H9 (cell line): Measurements from ENCODE around the gene RNU6-9. TPM values are rescaled to one million over a fixed set of nuclear protein-coding genes. Genes with fewer than 3 reads are reported as not detected.
A peak's percentile ranks its signal among the peaks of the same experiment; 100 is the strongest.

ENCODE experiments used
- DNase-seq: peaks from one replicate; pipeline ENCODE4 v3.0.0-alpha.2; 2017
- H2AFZ ChIP-seq: one replicate; pipeline ENCODE4 v1.6.1; 2013; ENCODE audit warnings: mild to moderate bottlenecking, low read length, control low read depth, moderate library complexity
- H2AK5ac ChIP-seq: 2 replicates; pipeline ENCODE4 v1.6.1; 2013; ENCODE audit warnings: low read length, control low read depth, mixed read lengths; ENCODE audit not compliant: insufficient read length
- H2BK120ac ChIP-seq: one replicate; pipeline ENCODE4 v1.6.1; 2013; ENCODE audit warnings: low read depth, mild to moderate bottlenecking, low read length, control low read depth, inconsistent platforms; ENCODE audit not compliant: poor library complexity, severe bottlenecking
- H2BK12ac ChIP-seq: 2 replicates; pipeline ENCODE4 v1.6.1; 2013; ENCODE audit warnings: low read length, control low read depth, mixed read lengths, low read depth; ENCODE audit not compliant: insufficient read length
- H2BK15ac ChIP-seq: 2 replicates; pipeline ENCODE4 v1.6.1; 2013; ENCODE audit warnings: low read depth, low read length, control low read depth
- H2BK20ac ChIP-seq: one replicate; pipeline ENCODE4 v1.6.1; 2013; ENCODE audit warnings: low read depth, mild to moderate bottlenecking, low read length, control low read depth, inconsistent platforms; ENCODE audit not compliant: poor library complexity, severe bottlenecking
- H2BK5ac ChIP-seq: 2 replicates; pipeline ENCODE4 v1.6.1; 2013; ENCODE audit warnings: low read length, control low read depth, mixed read lengths; ENCODE audit not compliant: insufficient read length
- H3K14ac ChIP-seq: 2 replicates; pipeline ENCODE4 v1.6.1; 2013; ENCODE audit warnings: low read length, control low read depth; ENCODE audit not compliant: insufficient read depth
- H3K18ac ChIP-seq: 2 replicates; pipeline ENCODE4 v1.6.1; 2013; ENCODE audit warnings: low read depth, mild to moderate bottlenecking, mixed read lengths, low read length, control low read depth; ENCODE audit not compliant: insufficient read length
- H3K23ac ChIP-seq: 2 replicates; pipeline ENCODE4 v1.6.1; 2013; ENCODE audit warnings: low read length, control low read depth, mixed read lengths, low read depth; ENCODE audit not compliant: insufficient read length
- H3K23me2 ChIP-seq: 2 replicates; pipeline ENCODE4 v1.6.1; 2013; ENCODE audit warnings: low read depth, mild to moderate bottlenecking, mixed read lengths, low read length, control low read depth; ENCODE audit not compliant: insufficient read length, poor library complexity, severe bottlenecking
- H3K27ac ChIP-seq: 2 replicates; pipeline ENCODE4 v1.5.1; 2013; ENCODE audit warnings: low read length, control low read depth, mixed read lengths, low read depth; ENCODE audit not compliant: insufficient read length
- H3K27me3 ChIP-seq: 2 replicates; pipeline ENCODE4 v1.6.1; 2013; ENCODE audit warnings: low read length, control low read depth, inconsistent platforms; ENCODE audit not compliant: insufficient read depth
- H3K4ac ChIP-seq: 2 replicates; pipeline ENCODE4 v1.6.1; 2013; ENCODE audit warnings: low read depth, mild to moderate bottlenecking, control low read depth, inconsistent platforms, low read length, moderate library complexity
- H3K4me1 ChIP-seq: 2 replicates; pipeline ENCODE4 v1.6.1; 2013; ENCODE audit warnings: low read length, control low read depth, inconsistent platforms; ENCODE audit not compliant: insufficient read depth
- H3K4me2 ChIP-seq: 2 replicates; pipeline ENCODE4 v1.6.1; 2013; ENCODE audit warnings: low read length, control low read depth, mixed read lengths; ENCODE audit not compliant: insufficient read length, insufficient read depth
- H3K56ac ChIP-seq: 2 replicates; pipeline ENCODE4 v1.6.1; 2013; ENCODE audit warnings: low read depth, mild to moderate bottlenecking, mixed read lengths, low read length, control low read depth; ENCODE audit not compliant: insufficient read length
- H3K79me1 ChIP-seq: 2 replicates; pipeline ENCODE4 v1.6.1; 2013; ENCODE audit warnings: low read depth, mild to moderate bottlenecking, moderate library complexity, low read length, control low read depth, inconsistent platforms; ENCODE audit not compliant: insufficient read depth, poor library complexity, severe bottlenecking
- H3K79me2 ChIP-seq: 2 replicates; pipeline ENCODE4 v1.6.1; 2013; ENCODE audit warnings: low read length, control low read depth, inconsistent platforms; ENCODE audit not compliant: insufficient read depth
- H3K9ac ChIP-seq: 2 replicates; pipeline ENCODE4 v1.6.1; 2013; ENCODE audit warnings: low read length, control low read depth, mixed read lengths; ENCODE audit not compliant: insufficient read length; ENCODE audit errors: extremely low read depth
- H3K9me3 ChIP-seq: one replicate; pipeline ENCODE4 v1.6.1; 2013; ENCODE audit warnings: low read depth, low read length, inconsistent platforms; ENCODE audit not compliant: control insufficient read depth
- H3T11ph ChIP-seq: one replicate; pipeline ENCODE4 v1.6.1; 2013; ENCODE audit warnings: mild to moderate bottlenecking, low read length, control low read depth, inconsistent platforms
- H4K20me1 ChIP-seq: one replicate; pipeline ENCODE4 v1.6.1; 2013; ENCODE audit not compliant: control insufficient read depth, insufficient read length, insufficient read depth
- H4K5ac ChIP-seq: 2 replicates; pipeline ENCODE4 v1.6.1; 2013; ENCODE audit warnings: low read depth, mild to moderate bottlenecking, mixed read lengths, low read length, control low read depth; ENCODE audit not compliant: insufficient read length
- H4K8ac ChIP-seq: replicated peaks from 2 replicates; pipeline ENCODE4 v1.6.1; 2013; ENCODE audit warnings: low read length, control low read depth, mixed read lengths, low read depth; ENCODE audit not compliant: insufficient read length
- H4K91ac ChIP-seq: 2 replicates; pipeline ENCODE4 v1.6.1; 2013; ENCODE audit warnings: low read depth, mild to moderate bottlenecking, moderate library complexity, mixed read lengths, low read length, control low read depth; ENCODE audit not compliant: insufficient read length
- H3K27ac Mint-ChIP-seq, 3 experiments: 2 replicates in 2 of 3; 3 replicates in 1 of 3; pipeline ENCODE4 v1.8.0; 2020 to 2021; ENCODE audit warnings: mixed read lengths in 3 of 3, mild to moderate bottlenecking in 1 of 3, moderate library complexity in 1 of 3
- H3K27me3 Mint-ChIP-seq: 2 replicates; pipeline ENCODE4 v1.8.0; 2021; ENCODE audit warnings: low read depth, mild to moderate bottlenecking, moderate library complexity, mixed read lengths
- H3K36me3 Mint-ChIP-seq, 3 experiments: 2 replicates in 2 of 3; 3 replicates in 1 of 3; pipeline ENCODE4 v1.8.0; 2020 to 2021; ENCODE audit warnings: low read depth in 3 of 3, mixed read lengths in 3 of 3; ENCODE audit not compliant: insufficient read depth in 1 of 3
- H3K4me1 Mint-ChIP-seq, 2 experiments: 2 replicates each; pipeline ENCODE4 v1.8.0; 2020; ENCODE audit warnings: mixed read lengths in 2 of 2
- H3K4me3 Mint-ChIP-seq, 2 experiments: 2 replicates in 1 of 2; 3 replicates in 1 of 2; pipeline ENCODE4 v1.8.0; 2020 to 2021; ENCODE audit warnings: mild to moderate bottlenecking in 2 of 2, mixed read lengths in 2 of 2, moderate library complexity in 1 of 2
- H3K9me3 Mint-ChIP-seq, 2 experiments: 2 replicates in 1 of 2; 3 replicates in 1 of 2; pipeline ENCODE4 v1.8.0; 2020; ENCODE audit warnings: mild to moderate bottlenecking in 2 of 2, mixed read lengths in 2 of 2, moderate library complexity in 1 of 2
- CTCF ChIP-seq: fragments of 200-600 bp; sonication (generic); conservative IDR thresholded peaks from 3 replicates; pipeline ENCODE4 v1.8.0; 2021; ENCODE audit warnings: antibody characterized with exemption, mild to moderate bottlenecking
- WGBS: extraction: QIAGEN DNeasy Blood & Tissue Kit; methylation state at CpG from one replicate; pipeline ENCODE4 v1.1.7; 2013; ENCODE audit warnings: missing lambda C conversion rate, low lambda C conversion rate, mixed read lengths; ENCODE audit not compliant: insufficient read length; ENCODE audit errors: extremely low coverage; 5-methylcytosine and 5-hydroxymethylcytosine counted together
- total RNA-seq: library from RNA; stranded (reverse); gene quantifications from 2 replicates; pipeline ENCODE4 v1.2.1, GENCODE V29; 2021

Gene RNU6-9
- total RNA-seq, 1 experiment from 2014 or later: not detected

DNA sequence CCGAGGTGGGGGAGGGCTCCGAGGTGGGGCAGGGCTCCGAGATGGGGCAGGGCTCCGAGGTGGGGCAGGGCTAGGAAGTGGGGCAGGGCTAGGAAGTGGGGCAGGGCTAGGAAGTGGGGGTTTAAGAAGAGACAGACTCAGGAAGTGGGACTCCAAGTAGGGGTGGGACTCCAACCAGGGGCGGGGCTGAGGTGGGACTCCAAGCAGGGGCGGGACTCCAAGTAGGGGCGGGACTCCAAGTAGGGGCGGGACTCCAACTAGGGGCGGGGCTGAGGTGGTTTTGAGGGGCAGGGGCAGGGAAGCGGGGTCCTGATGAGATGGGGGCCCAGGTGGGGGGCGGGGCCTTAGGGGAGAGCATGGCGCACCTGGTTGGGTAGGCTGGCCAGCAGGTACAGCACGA is 20.2 kb upstream of the RNU6-9 start:
- TF ChIP-seq CTCF: no peak
- H3K18ac ChIP-seq: no peak overlapping the region
- H3K4me1 ChIP-seq: no peaks in the 10 kb centered on the region
- no peak overlapping the region for H3K4me3 Mint-ChIP-seq
- H3K27ac ChIP-seq: no peak overlapping the region
- H2BK12ac ChIP-seq: no peak overlapping the region
- H3K14ac ChIP-seq: no peak overlapping the region
- peak; percentile 87 for DNase-seq
- H4K91ac ChIP-seq: no peak overlapping the region
- H3K27me3 ChIP-seq: no peaks in the 10 kb centered on the region
- H4K20me1 ChIP-seq: no peaks in the 10 kb centered on the region
- no peak overlapping the region for H2BK120ac ChIP-seq
- no peaks in the 10 kb centered on the region for H3K23me2 ChIP-seq
- no peak overlapping the region for H3K4ac ChIP-seq
- peaks cover 6 to 7% of the 10 kb centered on the region in 2 experiments for H3K9me3 Mint-ChIP-seq
- H2BK15ac ChIP-seq: no peak overlapping the region
- no peak overlapping the region for H2BK20ac ChIP-seq
- no peaks in the 10 kb centered on the region; the same call in 1 of the 2 replicates for H3K27me3 Mint-ChIP-seq
- H3K56ac ChIP-seq: no peak overlapping the region
- peaks cover 0 to 8% of the 10 kb centered on the region in 2 experiments; a peak in 2 of 4 replicates for H3K4me1 Mint-ChIP-seq
- H3K9ac ChIP-seq: no peak overlapping the region
- H3T11ph ChIP-seq: no peak overlapping the region
- no peaks in the 10 kb centered on the region for H3K79me1 ChIP-seq
- no peak overlapping the region for H4K8ac ChIP-seq
- no peak overlapping the region for H3K4me2 ChIP-seq
- H2BK5ac ChIP-seq: no peak overlapping the region
- H2AFZ ChIP-seq: no peak overlapping the region
- peaks cover 25 to 54% (median 39%) of the 10 kb centered on the region in 3 experiments for H3K36me3 Mint-ChIP-seq
- no peak overlapping the region for H2AK5ac ChIP-seq
- no peaks in the 10 kb centered on the region for H3K79me2 ChIP-seq
- no CpG with 5 or more reads among the region's 13 CpGs for WGBS
- no peak overlapping the region for H3K23ac ChIP-seq
- no peak overlapping the region for H3K27ac Mint-ChIP-seq
- H3K9me3 ChIP-seq: no peaks in the 10 kb centered on the region
- H4K5ac ChIP-seq: no peak overlapping the region
